ENCODE results near the gene HTR4.

Gene HTR4

DNA sequence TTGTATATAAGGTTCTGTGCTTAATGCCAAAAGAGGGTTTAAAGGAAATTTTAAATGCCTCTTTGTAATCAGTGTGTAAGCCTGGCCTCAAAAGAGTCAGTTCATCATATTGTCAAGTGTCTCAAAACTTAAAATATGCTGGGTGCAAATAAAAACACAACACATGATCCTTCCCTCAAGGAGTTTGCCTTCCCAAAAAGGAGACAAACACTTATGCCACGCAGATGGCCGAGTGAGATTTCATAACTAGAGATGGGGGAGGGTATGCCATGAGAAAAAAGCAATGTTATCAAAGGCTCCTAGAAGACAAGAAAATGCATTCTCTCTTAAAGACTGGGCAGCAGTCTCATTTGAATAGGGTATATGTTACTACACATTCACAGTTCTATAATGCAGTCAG, 215.4 kb downstream of the HTR4 start:
- no peak for DNase-seq (ENCODE audit: low read depth in 2 of 2, low spot score in 1 of 2)

DNA sequence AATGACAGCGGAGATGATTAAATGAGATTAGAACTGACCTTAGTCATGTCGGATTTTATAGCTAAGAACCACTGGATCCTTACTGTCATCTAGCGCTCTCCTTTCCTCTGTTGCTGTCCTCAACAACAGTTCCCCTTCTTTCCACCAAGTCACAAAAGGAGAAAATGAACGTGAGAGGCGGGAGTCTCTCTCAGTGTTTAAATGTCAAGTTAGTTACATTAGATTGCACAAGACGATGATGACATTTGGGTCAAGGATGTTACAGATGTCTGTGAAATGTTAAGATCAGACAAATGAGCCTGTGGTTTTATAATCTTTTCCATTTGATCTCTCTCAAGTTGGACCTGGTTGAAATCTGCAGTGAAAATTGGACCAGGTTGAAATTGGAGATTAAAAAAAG, 217.1 kb downstream of the HTR4 start:
- no peak for DNase-seq (ENCODE audit: low read depth in 2 of 2, low spot score in 1 of 2)

DNA sequence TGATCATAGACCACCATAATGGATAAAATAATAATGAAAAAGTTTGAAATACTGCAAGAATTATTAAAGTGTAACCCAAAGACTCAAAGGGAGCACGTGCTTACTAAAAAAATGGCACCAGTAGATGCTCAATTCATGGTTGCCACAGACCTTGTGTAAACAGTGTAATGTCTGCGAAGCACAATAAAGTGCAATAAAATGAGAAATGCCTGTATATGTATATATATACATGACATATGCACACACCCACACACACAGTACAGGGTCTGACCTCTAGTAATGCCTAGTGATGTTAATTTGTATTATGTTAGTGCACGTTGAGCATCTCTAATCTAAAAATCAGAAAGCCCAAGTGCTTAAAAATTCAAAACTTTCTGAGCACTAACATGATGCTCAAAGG, 218.3 kb downstream of the HTR4 start:
- DNase-seq (ENCODE audit: low read depth in 2 of 2, low spot score in 1 of 2), result no peak

DNA sequence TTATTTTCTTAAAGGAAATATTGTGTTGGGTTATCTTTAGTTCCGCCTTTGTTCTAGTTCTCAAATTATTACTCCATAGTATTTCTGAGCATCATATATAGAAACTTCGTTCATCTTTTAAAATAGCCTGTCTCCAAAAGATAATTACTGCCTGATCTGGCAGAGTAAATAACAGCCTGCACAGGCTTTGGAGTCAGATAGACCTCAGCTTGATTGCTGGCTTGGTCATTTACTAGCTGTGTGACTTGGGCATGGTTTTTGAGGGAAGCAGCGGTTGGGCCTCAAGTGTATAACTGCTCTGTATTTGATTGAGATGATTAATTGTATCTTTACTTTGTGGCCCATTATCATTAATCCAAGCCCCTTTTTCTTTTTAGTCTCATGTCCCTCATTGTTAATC, 220.5 kb downstream of the HTR4 start:
- no peak for DNase-seq (ENCODE audit: low read depth in 2 of 2, low spot score in 1 of 2)

Measured in stimulated activated CD8-positive, alpha-beta memory T cell treated with anti-CD3 and anti-CD28 coated beads, Interleukin-4, amount 100 ng/mL, for 1 hour (primary cell).